Caco-2 (cell line): ENCODE measurements around the gene CNDP1. TPM values are rescaled to one million over a fixed set of nuclear protein-coding genes. Genes with fewer than 3 reads are reported as not detected.
A peak's percentile ranks its signal among the peaks of the same experiment; 100 is the strongest.

Source experiments
- BruUV-seq: library from RNA; stranded (reverse); fragments of 400-500 nt; replicated peaks from 2 replicates; lab custom pipeline; 2021; lab: Mats Ljungman, UMichigan
- CTCF ChIA-PET: fragments of 300-600 bp; sonication (Branson Sonifier 250); formaldehyde crosslinking; loops from one replicate; lab custom pipeline; 2022; ENCODE audit warnings: antibody characterized with exemption; lab: Charles Lee
- POLR2A ChIA-PET: fragments of 300-600 bp; sonication (Branson Sonifier 250); formaldehyde crosslinking; loops from one replicate; lab custom pipeline; 2022; ENCODE audit warnings: antibody characterized with exemption; lab: Charles Lee
- DNase-seq, 2 experiments: peaks; one replicate each; pipeline versions ENCODE4 v3.0.0 to v3.0.0-alpha.2; 2020 to 2022
- H3K27me3 ChIP-seq: replicated peaks from 2 replicates; pipeline ENCODE4 v1.6.0; 2011; ENCODE audit warnings: low read length; ENCODE audit not compliant: control insufficient read depth, insufficient read depth
- H3K36me3 ChIP-seq: 2 replicates; pipeline ENCODE4 v1.5.1; 2011; ENCODE audit warnings: low read length; ENCODE audit not compliant: control insufficient read depth, insufficient read depth
- H3K4me1 ChIP-seq: fragments of 250-450 bp; sonication (Bioruptor Pico); 2 replicates; pipeline ENCODE4 v1.5.1; 2020; ENCODE audit warnings: mild to moderate bottlenecking
- H3K4me3 ChIP-seq: 2 replicates; pipeline ENCODE4 v1.5.1; 2011; ENCODE audit warnings: low read depth, mild to moderate bottlenecking, control low read depth, low read length
- H3K9me3 ChIP-seq: fragments of 250-450 bp; sonication (Bioruptor Pico); 2 replicates; pipeline ENCODE4 v1.5.1; 2020; ENCODE audit warnings: mild to moderate bottlenecking, moderate library complexity
- H3K27ac Mint-ChIP-seq: one replicate; pipeline ENCODE4 v1.8.0; 2022; ENCODE audit warnings: mixed read lengths; ENCODE audit not compliant: unreplicated experiment
- H3K27me3 Mint-ChIP-seq: one replicate; pipeline ENCODE4 v1.8.0; 2022; ENCODE audit warnings: mixed read lengths; ENCODE audit not compliant: insufficient read depth, unreplicated experiment
- H3K36me3 Mint-ChIP-seq: one replicate; pipeline ENCODE4 v1.8.0; 2022; ENCODE audit warnings: mild to moderate bottlenecking, mixed read lengths; ENCODE audit not compliant: insufficient read depth, unreplicated experiment
- H3K4me1 Mint-ChIP-seq: one replicate; pipeline ENCODE4 v1.8.0; 2022; ENCODE audit warnings: low read depth, mixed read lengths; ENCODE audit not compliant: unreplicated experiment
- H3K4me3 Mint-ChIP-seq: one replicate; pipeline ENCODE4 v1.8.0; 2022; ENCODE audit warnings: mild to moderate bottlenecking, moderate library complexity, mixed read lengths; ENCODE audit not compliant: unreplicated experiment
- H3K9me3 Mint-ChIP-seq: one replicate; pipeline ENCODE4 v1.8.0; 2022; ENCODE audit warnings: mixed read lengths; ENCODE audit not compliant: unreplicated experiment
- intact Hi-C: fragments of 100-400 bp; cut with micrococcal nuclease; formaldehyde crosslinking; loops from one replicate; pipeline ENCODE4 v1.10.0; 2022; ENCODE audit not compliant: unreplicated experiment
- total RNA-seq: library from RNA; stranded (reverse); gene quantifications from 2 replicates; pipeline ENCODE4 v1.2.3, GENCODE V29; 2022
- TF ChIP-seq, protein P1 (sequence below), 2 experiments: fragments of 200-600 bp in 1 of 2; IDR thresholded peaks; 1 replicate in 1 of 2; 2 replicates in 1 of 2; pipeline versions ENCODE4 v1.5.1 to v1.8.0; 2011 to 2022; ENCODE audit warnings: antibody characterized with exemption in 1 of 2, control low read depth in 1 of 2, inconsistent platforms in 1 of 2, low read depth in 1 of 2, low read length in 1 of 2, mild to moderate bottlenecking in 1 of 2, moderate library complexity in 1 of 2; ENCODE audit not compliant: insufficient read depth in 1 of 2, severe bottlenecking in 1 of 2, unreplicated experiment in 1 of 2

CNDP1 gene
- total RNA-seq, 1 experiment from 2014 or later, result 0.48 TPM

DNA sequence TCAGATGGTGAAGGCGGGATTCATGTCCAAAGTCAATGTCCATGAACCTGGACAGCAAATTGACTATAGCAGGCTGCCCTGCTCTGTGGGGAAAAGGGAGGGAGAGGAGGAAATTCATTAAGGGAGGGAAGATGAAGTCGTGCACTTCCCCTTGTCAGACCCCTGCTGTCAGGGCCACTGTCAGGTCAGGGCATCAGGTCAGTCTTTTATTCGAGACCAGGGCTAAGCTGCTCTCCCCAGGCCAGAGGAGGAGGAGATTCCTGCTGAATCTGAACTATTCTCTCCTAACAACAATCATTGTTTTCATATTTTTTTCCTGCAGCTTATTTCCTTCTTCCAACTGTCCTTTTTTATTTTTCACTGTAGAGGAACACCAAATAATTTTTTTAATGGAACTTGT, 17.2 kb downstream of the CNDP1 start:
- H3K4me3 ChIP-seq, result no peak overlapping the region
- intact Hi-C loops, result no loop called here
- Mint-ChIP-seq H3K4me1 (no peaks in the 10 kb centered on the region), H3K4me3 (no peak overlapping the region), H3K36me3 (no peaks in the 10 kb centered on the region), H3K27me3 (no peaks in the 10 kb centered on the region), H3K9me3 (no peaks in the 10 kb centered on the region), H3K27ac (no peak overlapping the region)
- CTCF ChIA-PET, result interaction anchor here (0.6 to 1.4 kb wide), 14 partner anchors 9 to 357 kb away, joined by 3 to 17 read pairs (median 4); partner anchors contain the start of genes CNDP1 and CNDP2
- H3K4me1 ChIP-seq, result no peaks in the 10 kb centered on the region
- no peaks in the 10 kb centered on the region for H3K36me3 ChIP-seq
- POLR2A ChIA-PET, result interaction anchor here (1.0 to 1.2 kb wide), 2 partner anchors 34 to 55 kb away, joined by 3 to 7 read pairs; partner anchors contain the start of gene CNDP2
- TF ChIP-seq, protein P1, sequence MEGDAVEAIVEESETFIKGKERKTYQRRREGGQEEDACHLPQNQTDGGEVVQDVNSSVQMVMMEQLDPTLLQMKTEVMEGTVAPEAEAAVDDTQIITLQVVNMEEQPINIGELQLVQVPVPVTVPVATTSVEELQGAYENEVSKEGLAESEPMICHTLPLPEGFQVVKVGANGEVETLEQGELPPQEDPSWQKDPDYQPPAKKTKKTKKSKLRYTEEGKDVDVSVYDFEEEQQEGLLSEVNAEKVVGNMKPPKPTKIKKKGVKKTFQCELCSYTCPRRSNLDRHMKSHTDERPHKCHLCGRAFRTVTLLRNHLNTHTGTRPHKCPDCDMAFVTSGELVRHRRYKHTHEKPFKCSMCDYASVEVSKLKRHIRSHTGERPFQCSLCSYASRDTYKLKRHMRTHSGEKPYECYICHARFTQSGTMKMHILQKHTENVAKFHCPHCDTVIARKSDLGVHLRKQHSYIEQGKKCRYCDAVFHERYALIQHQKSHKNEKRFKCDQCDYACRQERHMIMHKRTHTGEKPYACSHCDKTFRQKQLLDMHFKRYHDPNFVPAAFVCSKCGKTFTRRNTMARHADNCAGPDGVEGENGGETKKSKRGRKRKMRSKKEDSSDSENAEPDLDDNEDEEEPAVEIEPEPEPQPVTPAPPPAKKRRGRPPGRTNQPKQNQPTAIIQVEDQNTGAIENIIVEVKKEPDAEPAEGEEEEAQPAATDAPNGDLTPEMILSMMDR (IDR thresholded peaks at IDR 0.05; ENCODE audit: insufficient read depth in 1 of 2, low read depth in 1 of 2, low read length in 1 of 2, severe bottlenecking in 1 of 2, unreplicated experiment in 1 of 2), result no peak
- BruUV-seq, result no TSS peak
- H3K27me3 ChIP-seq, result no peaks in the 10 kb centered on the region
- DNase-seq, result no peak
- H3K9me3 ChIP-seq, result no peaks in the 10 kb centered on the region

DNA sequence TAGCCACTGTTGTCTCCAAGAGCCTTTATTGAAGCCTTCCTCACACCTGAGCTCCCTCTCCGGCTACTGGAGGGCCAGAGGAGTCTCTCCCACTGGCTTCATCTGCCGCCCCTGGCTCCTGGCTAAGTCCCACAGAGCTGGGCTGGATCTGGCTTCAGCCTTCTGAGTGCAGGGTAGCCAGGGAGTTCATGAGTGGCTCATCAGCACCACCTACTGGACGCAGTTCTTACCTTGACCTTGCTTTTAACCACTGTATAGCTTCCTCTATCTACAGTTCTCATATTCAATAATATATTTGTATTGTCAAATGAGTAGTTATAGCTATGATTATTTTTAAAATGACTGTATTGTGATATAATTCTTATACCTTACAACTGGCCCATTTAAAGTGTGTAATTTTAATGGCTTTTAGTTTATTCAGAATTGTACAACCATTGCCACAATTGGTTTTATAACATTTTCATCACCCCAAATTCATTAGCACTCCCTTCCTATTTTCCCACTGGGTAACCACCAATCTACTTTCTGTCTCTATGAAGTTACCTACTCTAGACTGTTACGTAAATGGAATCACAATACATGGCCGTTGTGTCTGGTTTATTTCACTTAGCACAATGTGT, 17.7 kb downstream of the CNDP1 start:
- peak; percentile 70 to 71 for DNase-seq
- Mint-ChIP-seq H3K36me3 (no peaks in the 10 kb centered on the region), H3K4me1 (no peaks in the 10 kb centered on the region), H3K27me3 (no peaks in the 10 kb centered on the region), H3K4me3 (no peak overlapping the region), H3K27ac (no peak overlapping the region), H3K9me3 (no peaks in the 10 kb centered on the region)
- no peak overlapping the region for H3K4me3 ChIP-seq
- ChIA-PET CTCF (interaction anchor here (0.6 to 1.4 kb wide), 14 partner anchors 10 to 357 kb away, joined by 3 to 17 read pairs (median 4); partner anchors contain the start of genes CNDP1 and CNDP2), POLR2A (interaction anchor here (1.0 to 1.2 kb wide), 2 partner anchors 35 to 56 kb away, joined by 3 to 7 read pairs; partner anchors contain the start of gene CNDP2)
- H3K4me1 ChIP-seq, result no peaks in the 10 kb centered on the region
- no peaks in the 10 kb centered on the region for H3K27me3 ChIP-seq
- no peaks in the 10 kb centered on the region for H3K36me3 ChIP-seq
- H3K9me3 ChIP-seq, result no peaks in the 10 kb centered on the region
- TF ChIP-seq, protein P1 (IDR thresholded peaks at IDR 0.05; ENCODE audit: insufficient read depth in 1 of 2, low read depth in 1 of 2, low read length in 1 of 2, severe bottlenecking in 1 of 2, unreplicated experiment in 1 of 2), result peak; percentile 50 to 57
- BruUV-seq, result no TSS peak
- intact Hi-C loops, result loop anchor here (1.0 kb wide), 3 partner anchors 56 to 199 kb away; partner anchors contain the start of gene CNDP2

DNA sequence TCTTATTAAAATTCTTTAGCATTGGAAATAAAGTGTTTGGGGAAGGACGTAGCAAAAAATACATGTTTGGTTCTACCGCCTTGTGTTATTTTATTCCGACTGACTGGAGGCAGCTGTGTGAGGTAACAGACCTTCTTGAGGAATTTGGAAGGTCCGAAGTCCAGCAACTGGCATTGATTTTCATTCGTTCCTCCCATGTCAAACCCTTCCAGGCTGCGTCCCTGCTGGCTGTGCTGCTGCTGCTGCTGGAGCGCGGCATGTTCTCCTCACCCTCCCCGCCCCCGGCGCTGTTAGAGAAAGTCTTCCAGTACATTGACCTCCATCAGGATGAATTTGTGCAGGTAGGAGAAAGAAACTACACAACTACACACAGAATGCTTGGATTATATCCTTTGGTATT, 21.8 kb downstream of the CNDP1 start:
- POLR2A ChIA-PET, result no interaction called here
- Mint-ChIP-seq H3K36me3 (no peaks in the 10 kb centered on the region), H3K27me3 (no peaks in the 10 kb centered on the region), H3K9me3 (no peaks in the 10 kb centered on the region), H3K4me3 (no peak overlapping the region), H3K27ac (no peak overlapping the region), H3K4me1 (no peaks in the 10 kb centered on the region)
- no peak for DNase-seq
- Histone ChIP-seq H3K4me1 (no peaks in the 10 kb centered on the region), H3K36me3 (no peaks in the 10 kb centered on the region), H3K27me3 (no peaks in the 10 kb centered on the region), H3K9me3 (no peaks in the 10 kb centered on the region), H3K4me3 (no peak overlapping the region)
- intact Hi-C loops, result no loop called here
- TF ChIP-seq, protein P1 (IDR thresholded peaks at IDR 0.05; ENCODE audit: insufficient read depth in 1 of 2, low read depth in 1 of 2, low read length in 1 of 2, severe bottlenecking in 1 of 2, unreplicated experiment in 1 of 2), result no peak
- CTCF ChIA-PET, result no interaction called here
- no TSS peak for BruUV-seq
